ENCODE measurements around the gene THSD8. TPM values are rescaled to one million over a fixed set of nuclear protein-coding genes. Genes with fewer than 3 reads are reported as not detected.

THSD8 gene
- total RNA-seq, 1 donor from 2014 or later: not detected

DNA sequence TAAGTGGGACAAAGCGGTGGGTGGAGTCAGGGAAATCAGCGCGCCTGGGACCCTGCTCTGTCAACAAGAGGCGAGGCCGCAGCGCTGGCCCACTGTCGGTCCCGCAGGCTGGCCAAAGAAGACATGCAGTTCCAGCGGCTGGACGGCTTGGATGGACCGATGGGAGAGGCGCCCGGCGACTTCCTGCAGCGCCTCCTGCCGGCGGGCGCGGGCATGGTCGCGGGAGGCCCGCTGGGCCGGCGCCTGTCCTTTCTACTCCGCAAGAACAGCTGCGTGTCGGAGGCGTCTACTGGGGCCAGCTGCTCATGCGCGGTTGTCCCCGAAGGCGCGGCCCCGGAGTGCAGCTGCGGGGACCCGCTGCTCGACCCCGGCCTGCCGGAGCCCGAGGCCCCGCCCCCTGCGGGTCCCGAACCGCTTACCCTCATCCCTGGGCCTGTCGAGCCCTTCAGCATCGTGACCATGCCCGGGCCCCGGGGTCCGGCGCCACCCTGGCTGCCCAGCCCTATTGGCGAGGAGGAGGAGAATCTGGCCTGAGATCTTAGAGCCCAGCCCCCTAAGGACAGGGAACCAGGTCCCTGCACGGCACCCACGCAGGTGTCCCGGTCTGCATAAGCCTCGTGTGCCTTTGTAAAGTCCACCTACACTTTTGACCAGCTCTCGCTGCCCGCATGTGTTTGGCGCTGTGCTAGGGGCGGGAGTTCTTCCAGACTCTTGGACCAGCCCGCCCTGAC is 44.2 kb upstream of the THSD8 start:
- H3K9me3 ChIP-seq (ENCODE audit: low read depth): no peaks in the 10 kb centered on the region
- no peak overlapping the region for H3K27ac ChIP-seq
- H3K36me3 Mint-ChIP-seq: peaks cover 4% of the 10 kb centered on the region
- H2AFZ ChIP-seq (replicated peaks): peak overlapping the region; percentile 10
- H3K36me3 ChIP-seq: no peaks in the 10 kb centered on the region
- DNase-seq (ENCODE audit: low spot score): peak; percentile 90
- H4K20me1 ChIP-seq (ENCODE audit: low read depth): no peaks in the 10 kb centered on the region
- peak overlapping the region; percentile 80 for H3K4me3 Mint-ChIP-seq
- no peaks in the 10 kb centered on the region for H3K79me2 ChIP-seq (ENCODE audit: low read depth)
- peak overlapping the region; percentile 31 for H3K4me3 ChIP-seq
- H3K9me3 Mint-ChIP-seq: peaks cover 8% of the 10 kb centered on the region
- H3K4me2 ChIP-seq: peak overlapping the region; percentile 67
- no peak overlapping the region for H3K27ac Mint-ChIP-seq
- H3F3A ChIP-seq (ENCODE audit: low read depth): peaks cover 19% of the 10 kb centered on the region
- no peak overlapping the region for H3K9ac ChIP-seq
- peaks cover 23% of the 10 kb centered on the region for H3K27me3 Mint-ChIP-seq (ENCODE audit: insufficient read depth, low read depth)
- no peaks in the 10 kb centered on the region for H3K4me1 ChIP-seq
- H3K27me3 ChIP-seq: peaks cover 21% of the 10 kb centered on the region
- TF ChIP-seq, protein P1, sequence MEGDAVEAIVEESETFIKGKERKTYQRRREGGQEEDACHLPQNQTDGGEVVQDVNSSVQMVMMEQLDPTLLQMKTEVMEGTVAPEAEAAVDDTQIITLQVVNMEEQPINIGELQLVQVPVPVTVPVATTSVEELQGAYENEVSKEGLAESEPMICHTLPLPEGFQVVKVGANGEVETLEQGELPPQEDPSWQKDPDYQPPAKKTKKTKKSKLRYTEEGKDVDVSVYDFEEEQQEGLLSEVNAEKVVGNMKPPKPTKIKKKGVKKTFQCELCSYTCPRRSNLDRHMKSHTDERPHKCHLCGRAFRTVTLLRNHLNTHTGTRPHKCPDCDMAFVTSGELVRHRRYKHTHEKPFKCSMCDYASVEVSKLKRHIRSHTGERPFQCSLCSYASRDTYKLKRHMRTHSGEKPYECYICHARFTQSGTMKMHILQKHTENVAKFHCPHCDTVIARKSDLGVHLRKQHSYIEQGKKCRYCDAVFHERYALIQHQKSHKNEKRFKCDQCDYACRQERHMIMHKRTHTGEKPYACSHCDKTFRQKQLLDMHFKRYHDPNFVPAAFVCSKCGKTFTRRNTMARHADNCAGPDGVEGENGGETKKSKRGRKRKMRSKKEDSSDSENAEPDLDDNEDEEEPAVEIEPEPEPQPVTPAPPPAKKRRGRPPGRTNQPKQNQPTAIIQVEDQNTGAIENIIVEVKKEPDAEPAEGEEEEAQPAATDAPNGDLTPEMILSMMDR (IDR thresholded peaks at IDR 0.05): peak; percentile 92
- no peak for TF ChIP-seq EZH2 (IDR thresholded peaks at IDR 0.05)
- no peak for TF ChIP-seq EZH2phosphoT487 (IDR thresholded peaks at IDR 0.05)
- H3K4me1 Mint-ChIP-seq: peaks cover 8% of the 10 kb centered on the region

DNA sequence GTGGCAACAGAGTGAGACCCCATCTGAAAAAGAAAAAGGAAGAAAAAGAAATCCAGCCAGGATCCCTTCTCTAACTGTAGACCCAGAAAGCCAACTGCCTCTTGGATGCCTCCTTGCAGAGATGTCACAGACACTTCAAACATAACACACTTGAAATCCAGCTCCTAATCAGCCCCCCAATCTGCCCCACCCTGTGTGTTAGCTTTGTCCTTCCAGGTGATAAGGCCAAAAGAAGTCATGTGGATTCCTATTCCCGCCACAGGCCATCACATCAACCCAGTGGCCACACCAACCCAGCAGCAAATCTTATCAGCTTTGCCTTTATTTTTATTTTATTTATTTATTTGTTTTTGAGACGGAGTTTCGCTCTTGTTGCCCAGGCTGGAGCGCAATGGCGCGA is 42.2 kb upstream of the THSD8 start:
- no peak overlapping the region for H3K27ac Mint-ChIP-seq
- DNase-seq (ENCODE audit: low spot score): no peak

DNA sequence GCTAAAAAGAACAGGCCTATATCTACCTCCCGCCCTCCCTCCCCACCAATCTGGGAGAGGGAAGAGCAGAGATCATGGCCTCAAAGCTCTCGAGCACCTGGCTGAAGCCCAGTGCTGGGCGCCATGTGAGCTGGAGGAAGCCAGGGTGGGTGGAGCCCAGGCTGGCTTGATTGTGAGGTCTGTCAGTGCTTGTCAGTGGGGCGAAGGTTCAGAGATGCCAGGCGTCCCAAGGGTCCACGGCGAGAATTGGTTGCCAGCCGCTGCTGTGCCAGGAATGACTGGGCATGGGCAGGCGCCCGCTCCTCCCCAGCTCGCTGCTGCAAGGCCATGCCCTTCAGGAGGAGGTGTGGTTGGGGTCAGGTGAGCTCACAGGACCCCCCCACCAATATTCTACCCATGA is 38.8 kb upstream of the THSD8 start:
- Histone ChIP-seq H3K9ac (no peak overlapping the region), H3K4me1 (no peaks in the 10 kb centered on the region), H3K79me2 (ENCODE audit: low read depth) (no peaks in the 10 kb centered on the region), H3K9me3 (ENCODE audit: low read depth) (no peaks in the 10 kb centered on the region), H3K4me3 (no peak overlapping the region), H3K27me3 (no peaks in the 10 kb centered on the region), H3F3A (ENCODE audit: low read depth) (peaks cover 13% of the 10 kb centered on the region), H4K20me1 (ENCODE audit: low read depth) (no peaks in the 10 kb centered on the region), H3K36me3 (no peaks in the 10 kb centered on the region), H2AFZ (replicated peaks) (no peak overlapping the region), H3K27ac (no peak overlapping the region), H3K4me2 (no peak overlapping the region)
- no peak for TF ChIP-seq EZH2phosphoT487 (IDR thresholded peaks at IDR 0.05)
- no peak for TF ChIP-seq EZH2 (IDR thresholded peaks at IDR 0.05)
- TF ChIP-seq, protein P1 (IDR thresholded peaks at IDR 0.05): no peak
- Mint-ChIP-seq H3K4me3 (no peak overlapping the region), H3K27me3 (ENCODE audit: insufficient read depth, low read depth) (peaks cover 8% of the 10 kb centered on the region), H3K36me3 (peaks cover 6% of the 10 kb centered on the region), H3K4me1 (peaks cover 5% of the 10 kb centered on the region), H3K9me3 (peaks cover 8% of the 10 kb centered on the region), H3K27ac (no peak overlapping the region)
- no peak for DNase-seq (ENCODE audit: low spot score)

More for the DNA sequence above, 42.2 kb upstream of the THSD8 start:
- Mint-ChIP-seq H3K27me3 (ENCODE audit: insufficient read depth, low read depth) (peaks cover 7% of the 10 kb centered on the region), H3K9me3 (peaks cover 8% of the 10 kb centered on the region), H3K4me1 (peaks cover 8% of the 10 kb centered on the region), H3K36me3 (peaks cover 4% of the 10 kb centered on the region), H3K4me3 (no peak overlapping the region)
- Histone ChIP-seq H2AFZ (replicated peaks) (no peak overlapping the region), H3K9me3 (ENCODE audit: low read depth) (no peaks in the 10 kb centered on the region), H3K36me3 (no peaks in the 10 kb centered on the region), H3K9ac (no peak overlapping the region), H4K20me1 (ENCODE audit: low read depth) (no peaks in the 10 kb centered on the region), H3K27ac (no peak overlapping the region), H3F3A (ENCODE audit: low read depth) (peaks cover 19% of the 10 kb centered on the region), H3K4me3 (no peak overlapping the region), H3K4me2 (no peak overlapping the region), H3K79me2 (ENCODE audit: low read depth) (no peaks in the 10 kb centered on the region), H3K27me3 (peaks cover 5% of the 10 kb centered on the region), H3K4me1 (no peaks in the 10 kb centered on the region)
- TF ChIP-seq EZH2phosphoT487 (IDR thresholded peaks at IDR 0.05) (no peak), EZH2 (IDR thresholded peaks at IDR 0.05) (no peak)
- TF ChIP-seq, protein P1 (IDR thresholded peaks at IDR 0.05): no peak
